B cell (primary cell): ENCODE results near the gene TBRG4.

ENCODE experiments used
- CTCF ChIP-seq: fragments of 200-600 bp; IDR thresholded peaks from one replicate; pipeline ENCODE4 v1.8.0; 2022; ENCODE audit warnings: antibody characterized with exemption, mild to moderate bottlenecking
- EZH2 ChIP-seq: IDR thresholded peaks from 2 replicates; pipeline ENCODE4 v1.6.1; 2012; ENCODE audit warnings: borderline replicate concordance, low read depth, mild to moderate bottlenecking, moderate library complexity, low read length; ENCODE audit not compliant: insufficient read depth, poor library complexity, severe bottlenecking

GRCh38 chr7:45151131-45151684, 39.7 kb upstream of the TBRG4 start:
- no peak for TF ChIP-seq CTCF
- TF ChIP-seq EZH2: no peak
